Measurements from ENCODE around the gene HMG20B.
"Not testable (repeated sequence)": the region's sequence is repeated elsewhere in the genome, so short reads cannot be mapped to it uniquely, and the experiment has no call there.

The HMG20B gene

GRCh38 chr19:3556978-3557460, 15.7 kb upstream of the HMG20B start:
- DNase-seq, result peak; percentile 72 to 81

- DNase-seq, result peak; percentile 95 to 97
These were observed 15.1 kb upstream of the HMG20B start, which contains the start of gene MFSD12 for GRCh38 chr19:3557461-3558248. TSS of gene MFSD12 (minus strand) at chr19:3557586. CDS start at chr19:3557403, 183 bp downstream.

- DNase-seq, result no peak
These were observed 8.8 kb upstream of the HMG20B start for GRCh38 chr19:3563709-3564524.

- DNase-seq, result no peak
These were observed 7.6 kb upstream of the HMG20B start for GRCh38 chr19:3565139-3565538.

GRCh38 chr19:3570042-3570441, 2.7 kb upstream of the HMG20B start:
- not testable (repeated sequence) for DNase-seq

GRCh38 chr19:3570606-3571011, 2.1 kb upstream of the HMG20B start:
- no peak for DNase-seq

- peak; percentile 99 for DNase-seq
These were observed 451 bp upstream of the HMG20B start for GRCh38 chr19:3572132-3572854.

GRCh38 chr19:3573162-3573857, 566 bp downstream of the HMG20B start:
- DNase-seq, result no peak

GRCh38 chr19:3573858-3574637, 1.3 kb downstream of the HMG20B start:
- DNase-seq, result peak; percentile 96 to 97

GRCh38 chr19:3575260-3575741, 2.6 kb downstream of the HMG20B start:
- peak in 1 of 2 experiments; percentile 43 for DNase-seq

- DNase-seq, result no peak
These were observed 3.4 kb downstream of the HMG20B start for GRCh38 chr19:3575949-3576673.

GRCh38 chr19:3576696-3577443, 4.1 kb downstream of the HMG20B start:
- no peak for DNase-seq

GRCh38 chr19:3577723-3578344, 5.1 kb downstream of the HMG20B start:
- no peak for DNase-seq

GRCh38 chr19:3578390-3578789, 5.6 kb downstream of the HMG20B start:
- no peak for DNase-seq

- DNase-seq, result no peak
These were observed 7.6 kb downstream of the HMG20B start for GRCh38 chr19:3580156-3580934.

GRCh38 chr19:3581792-3582191, 9.0 kb downstream of the HMG20B start:
- not testable (repeated sequence) for DNase-seq

- DNase-seq, result not testable (repeated sequence)
These were observed 11.5 kb downstream of the HMG20B start for GRCh38 chr19:3584036-3584802.

All from activated T-cell treated with anti-CD3 and anti-CD28 coated beads, Interleukin-2, amount 50 U/mL, for 48 hours (primary cell).